SK-N-MC (cell line): ENCODE results near the gene MRPL40.

ENCODE experiments used
- EZH2 ChIP-seq: fragments of 200-600 bp; sonication (generic); IDR thresholded peaks from one replicate; pipeline ENCODE4 v1.6.1; 2017; ENCODE audit warnings: antibody characterized with exemption
- FOXP2 ChIP-seq: optimal IDR thresholded peaks from 2 replicates; pipeline ENCODE3; 2011; ENCODE audit warnings: mild to moderate bottlenecking, moderate library complexity; ENCODE audit not compliant: insufficient read depth; ENCODE audit errors: extremely low read length, control extremely low read depth
- POLR2AphosphoS5 ChIP-seq: IDR thresholded peaks from 2 replicates; pipeline ENCODE4 v1.6.1; 2012; ENCODE audit warnings: mild to moderate bottlenecking, low read depth, low read length, borderline replicate concordance

DNA sequence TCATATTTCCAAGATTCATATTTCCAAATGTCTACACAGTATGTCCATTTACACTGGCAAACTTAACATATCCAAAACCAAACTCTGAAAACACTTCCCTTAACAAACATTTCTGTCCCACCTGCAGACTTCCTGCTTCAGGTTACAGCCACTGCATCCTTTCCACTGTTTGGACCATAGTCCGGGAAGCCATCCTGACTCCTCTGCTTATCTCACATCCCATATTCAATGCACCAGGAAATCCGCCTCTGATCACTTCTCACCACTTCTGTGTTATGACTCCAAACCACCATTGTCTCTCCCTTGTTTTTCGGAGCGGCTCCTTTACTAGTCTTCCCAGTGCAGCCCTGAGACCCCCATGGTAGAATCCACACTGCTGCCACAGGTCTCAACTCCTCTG, 30.9 kb upstream of the MRPL40 start:
- TF ChIP-seq POLR2AphosphoS5 (no peak), EZH2 (no peak), FOXP2 (no peak)
